ENCODE data around the gene RAB38. TPM values are rescaled to one million over a fixed set of nuclear protein-coding genes. Genes with fewer than 3 reads are reported as not detected.

RAB38 gene
- total and polyA plus RNA-seq, 2 experiments from 2014 or later: 8.8 to 14.2 TPM

DNA sequence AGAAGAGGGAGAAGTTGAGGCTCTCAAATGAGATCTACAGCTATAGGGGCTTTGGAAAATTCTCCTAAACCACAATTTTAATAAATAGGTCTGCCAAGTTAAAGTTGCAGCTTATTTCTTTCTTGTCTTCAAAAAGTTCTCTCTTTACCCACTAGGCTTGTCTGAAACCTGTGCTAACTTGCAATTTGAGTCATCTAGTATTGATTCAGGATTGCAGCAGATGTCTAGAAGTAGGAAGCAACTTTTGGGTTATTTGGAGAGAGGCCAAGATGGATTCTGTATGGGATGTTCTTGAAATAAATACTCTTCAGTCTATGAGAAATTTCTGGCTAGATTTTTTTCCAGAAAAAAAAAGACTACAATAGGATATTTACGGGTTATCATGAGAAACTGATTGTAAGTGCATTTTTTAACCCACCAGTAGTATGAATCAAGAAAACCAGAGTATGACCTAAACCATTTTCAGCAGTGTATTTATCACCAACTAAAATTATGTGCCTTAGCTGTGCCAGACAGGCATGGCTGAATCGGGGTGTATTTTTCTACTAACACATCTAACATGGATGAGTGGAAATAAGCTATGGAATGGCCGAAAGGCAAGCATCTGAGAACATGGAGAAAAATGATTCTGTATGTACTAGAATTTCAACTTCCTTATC lies 4.9 kb upstream of the RAB38 start:
- Mint-ChIP-seq H3K4me3 (no peak overlapping the region), H3K27me3 (ENCODE audit: insufficient read depth, low read depth, poor library complexity) (peaks cover 3% of the 10 kb centered on the region)
- H3K27ac ChIP-seq (ENCODE audit: low read depth): no peak overlapping the region

GRCh38 chr11:88179141-88179540 lies 3.9 kb upstream of the RAB38 start:
- no peaks in the 10 kb centered on the region for H4K20me1 ChIP-seq (replicated peaks; ENCODE audit: insufficient read depth)
- ATAC-seq (no peak), DNase-seq (ENCODE audit: low spot score) (no peak)
- no peaks in the 10 kb centered on the region for H3K79me2 ChIP-seq (replicated peaks; ENCODE audit: insufficient read depth)
- peaks cover 3% of the 10 kb centered on the region for H3K27me3 Mint-ChIP-seq (ENCODE audit: insufficient read depth, low read depth, poor library complexity)
- H3K27me3 ChIP-seq (ENCODE audit: insufficient read depth): no peaks in the 10 kb centered on the region
- H3K9me3 Mint-ChIP-seq: no peaks in the 10 kb centered on the region
- H3K36me3 Mint-ChIP-seq (ENCODE audit: low read depth): no peaks in the 10 kb centered on the region
- H3K36me3 ChIP-seq (ENCODE audit: insufficient read depth): no peaks in the 10 kb centered on the region
- H3K4me3 ChIP-seq: no peak overlapping the region
- no peak overlapping the region for H3K4me3 Mint-ChIP-seq
- H3K27ac ChIP-seq (ENCODE audit: low read depth): no peak overlapping the region
- H3K9me2 ChIP-seq (ENCODE audit: insufficient read depth): no peaks in the 10 kb centered on the region
- no peaks in the 10 kb centered on the region for H3F3A ChIP-seq (replicated peaks; ENCODE audit: low read depth)
- peaks cover 12% of the 10 kb centered on the region; the same call in 1 of the 2 replicates for H3K4me1 ChIP-seq (ENCODE audit: insufficient read depth)
- H2AFZ ChIP-seq: no peak overlapping the region
- H3K4me2 ChIP-seq: no peak overlapping the region
- no peak overlapping the region for H3K27ac Mint-ChIP-seq
- H3K4me1 Mint-ChIP-seq: peaks cover 18% of the 10 kb centered on the region
- no peak for TF ChIP-seq ZNF331 (CRISPR knock-in tag; IDR thresholded peaks at IDR 0.05; ENCODE audit: low read depth)
- no peak for TF ChIP-seq JUNB (IDR thresholded peaks at IDR 0.05; ENCODE audit: unreplicated experiment)
- no peak for TF ChIP-seq NANOG (IDR thresholded peaks at IDR 0.05; ENCODE audit: borderline replicate concordance)
- no peak for TF ChIP-seq ZNF462 (CRISPR knock-in tag; IDR thresholded peaks at IDR 0.05)
- no peak for TF ChIP-seq ZNF114 (CRISPR knock-in tag; IDR thresholded peaks at IDR 0.05)
- TF ChIP-seq EZH2phosphoT487 (IDR thresholded peaks at IDR 0.05; ENCODE audit: unreplicated experiment): no peak
- TF ChIP-seq ETS1 (IDR thresholded peaks at IDR 0.05): no peak
- TF ChIP-seq, protein P1, sequence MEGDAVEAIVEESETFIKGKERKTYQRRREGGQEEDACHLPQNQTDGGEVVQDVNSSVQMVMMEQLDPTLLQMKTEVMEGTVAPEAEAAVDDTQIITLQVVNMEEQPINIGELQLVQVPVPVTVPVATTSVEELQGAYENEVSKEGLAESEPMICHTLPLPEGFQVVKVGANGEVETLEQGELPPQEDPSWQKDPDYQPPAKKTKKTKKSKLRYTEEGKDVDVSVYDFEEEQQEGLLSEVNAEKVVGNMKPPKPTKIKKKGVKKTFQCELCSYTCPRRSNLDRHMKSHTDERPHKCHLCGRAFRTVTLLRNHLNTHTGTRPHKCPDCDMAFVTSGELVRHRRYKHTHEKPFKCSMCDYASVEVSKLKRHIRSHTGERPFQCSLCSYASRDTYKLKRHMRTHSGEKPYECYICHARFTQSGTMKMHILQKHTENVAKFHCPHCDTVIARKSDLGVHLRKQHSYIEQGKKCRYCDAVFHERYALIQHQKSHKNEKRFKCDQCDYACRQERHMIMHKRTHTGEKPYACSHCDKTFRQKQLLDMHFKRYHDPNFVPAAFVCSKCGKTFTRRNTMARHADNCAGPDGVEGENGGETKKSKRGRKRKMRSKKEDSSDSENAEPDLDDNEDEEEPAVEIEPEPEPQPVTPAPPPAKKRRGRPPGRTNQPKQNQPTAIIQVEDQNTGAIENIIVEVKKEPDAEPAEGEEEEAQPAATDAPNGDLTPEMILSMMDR (conservative IDR thresholded peaks at IDR 0.05; ENCODE audit: low read depth in 2 of 2): no peak
- no peak for TF ChIP-seq POLR2AphosphoS5 (IDR thresholded peaks at IDR 0.05; ENCODE audit: low read depth)
- no peak for TF ChIP-seq CREB1 (CRISPR knock-in tag; IDR thresholded peaks at IDR 0.05; ENCODE audit: low read depth)

More for the DNA sequence above, 4.9 kb upstream of the RAB38 start:
- H3F3A ChIP-seq (replicated peaks; ENCODE audit: low read depth): no peaks in the 10 kb centered on the region
- no peak for TF ChIP-seq POLR2AphosphoS5 (IDR thresholded peaks at IDR 0.05; ENCODE audit: low read depth)
- no peaks in the 10 kb centered on the region for H3K79me2 ChIP-seq (replicated peaks; ENCODE audit: insufficient read depth)
- no peak overlapping the region for H2AFZ ChIP-seq
- no peak overlapping the region for H3K4me2 ChIP-seq
- no peaks in the 10 kb centered on the region for H4K20me1 ChIP-seq (replicated peaks; ENCODE audit: insufficient read depth)
- H3K9me2 ChIP-seq (ENCODE audit: insufficient read depth): no peaks in the 10 kb centered on the region
- peaks cover 7% of the 10 kb centered on the region; the same call in 1 of the 2 replicates for H3K4me1 ChIP-seq (ENCODE audit: insufficient read depth)
- H3K4me1 Mint-ChIP-seq: peaks cover 18% of the 10 kb centered on the region
- no peaks in the 10 kb centered on the region for H3K36me3 Mint-ChIP-seq (ENCODE audit: low read depth)
- DNase-seq (ENCODE audit: low spot score): no peak
- no peak for ATAC-seq
- H3K4me3 ChIP-seq: no peak overlapping the region
- no peak overlapping the region for H3K27ac Mint-ChIP-seq
- no peaks in the 10 kb centered on the region for H3K36me3 ChIP-seq (ENCODE audit: insufficient read depth)
- H3K9me3 Mint-ChIP-seq: no peaks in the 10 kb centered on the region
- H3K27me3 ChIP-seq (ENCODE audit: insufficient read depth): no peaks in the 10 kb centered on the region

All from GM23338 (cell line).